ENCODE measurements around the gene ABI1. TPM values are rescaled to one million over a fixed set of nuclear protein-coding genes. Genes with fewer than 3 reads are reported as not detected.

Gene ABI1
- total and polyA plus RNA-seq, 2 of the 13 experiments (the other 11 are each of a cell fraction or from before 2014, with no cell fraction given) = 20.9 to 22.9 TPM

DNA sequence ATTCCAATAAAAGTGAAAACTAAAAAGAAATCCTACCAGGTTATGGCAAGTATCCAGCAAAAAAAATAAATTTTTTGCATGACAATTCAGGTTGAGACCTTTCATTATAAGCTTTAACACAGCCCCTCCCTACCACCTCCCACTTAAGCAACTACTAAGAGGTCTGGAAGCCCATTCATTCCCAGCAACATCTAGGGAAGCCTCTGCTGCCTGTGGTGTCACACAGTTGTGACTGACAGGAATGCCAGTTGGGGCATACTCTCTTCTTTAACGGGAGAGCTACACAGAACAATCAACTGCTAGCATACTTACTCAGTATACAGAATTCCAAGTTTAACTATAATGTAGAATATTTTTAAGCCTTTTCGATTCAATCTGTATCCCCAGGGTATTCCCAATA lies 27.8 kb downstream of the ABI1 start:
- Histone ChIP-seq H3K9me3 (ENCODE audit: low read length) (no peaks in the 10 kb centered on the region), H3K4me2 (ENCODE audit: low read depth, low read length) (no peak overlapping the region), H3K9ac (ENCODE audit: insufficient read depth, low read depth, low read length) (no peak overlapping the region), H3K27me3 (ENCODE audit: control insufficient read depth in 1 of 2, insufficient read depth in 2 of 2, low read length in 2 of 2) (no peaks in the 10 kb centered on the region), H3K36me3 (replicated peaks in 1 of 2; ENCODE audit: control insufficient read depth in 1 of 2, insufficient read depth in 2 of 2, low read length in 2 of 2) (no peaks in the 10 kb centered on the region), H2AFZ (ENCODE audit: low read length) (no peak overlapping the region), H3K4me3 (replicated peaks in 1 of 3; ENCODE audit: insufficient read depth in 1 of 3, low read depth in 2 of 3, low read length in 3 of 3) (no peak overlapping the region), H3K79me2 (ENCODE audit: insufficient read depth, low read length) (peaks cover 49% of the 10 kb centered on the region), H4K20me1 (ENCODE audit: insufficient read depth, low read length) (0 out of 2 replicates have a peak, but pooled peaks cover 7% of the 10 kb centered on the region), H3K27ac (ENCODE audit: extremely low read length, insufficient read depth, low read length) (no peak overlapping the region), H3K4me1 (ENCODE audit: insufficient read depth, low read length) (no peaks in the 10 kb centered on the region)
- no peak for ATAC-seq
- in situ Hi-C loops (cut with HindIII; ENCODE audit: extremely low pct_ligation_motif_present, low pct_unique_long_range_greater_than_20kb) (no loop called here), intact Hi-C loops (cut with micrococcal nuclease; ENCODE audit: unreplicated experiment) (no loop called here)
- TF ChIP-seq CC2D1A (CRISPR knock-in tag; IDR thresholded peaks at IDR 0.05) (no peak), KLF11 (CRISPR knock-in tag; IDR thresholded peaks at IDR 0.05) (no peak), RFX3 (CRISPR knock-in tag; IDR thresholded peaks at IDR 0.05) (no peak), ASH2L (IDR thresholded peaks at IDR 0.05; ENCODE audit: insufficient read length, low read depth, low read length) (no peak), ZNF414 (CRISPR knock-in tag; IDR thresholded peaks at IDR 0.05) (no peak), NR2F2 (IDR thresholded peaks at IDR 0.05; ENCODE audit: borderline replicate concordance, low read depth) (no peak), YY1 (IDR thresholded peaks at IDR 0.05; ENCODE audit: insufficient read depth, insufficient replicate concordance, low read depth, low read length) (no peak)
- TF ChIP-seq, protein P1, sequence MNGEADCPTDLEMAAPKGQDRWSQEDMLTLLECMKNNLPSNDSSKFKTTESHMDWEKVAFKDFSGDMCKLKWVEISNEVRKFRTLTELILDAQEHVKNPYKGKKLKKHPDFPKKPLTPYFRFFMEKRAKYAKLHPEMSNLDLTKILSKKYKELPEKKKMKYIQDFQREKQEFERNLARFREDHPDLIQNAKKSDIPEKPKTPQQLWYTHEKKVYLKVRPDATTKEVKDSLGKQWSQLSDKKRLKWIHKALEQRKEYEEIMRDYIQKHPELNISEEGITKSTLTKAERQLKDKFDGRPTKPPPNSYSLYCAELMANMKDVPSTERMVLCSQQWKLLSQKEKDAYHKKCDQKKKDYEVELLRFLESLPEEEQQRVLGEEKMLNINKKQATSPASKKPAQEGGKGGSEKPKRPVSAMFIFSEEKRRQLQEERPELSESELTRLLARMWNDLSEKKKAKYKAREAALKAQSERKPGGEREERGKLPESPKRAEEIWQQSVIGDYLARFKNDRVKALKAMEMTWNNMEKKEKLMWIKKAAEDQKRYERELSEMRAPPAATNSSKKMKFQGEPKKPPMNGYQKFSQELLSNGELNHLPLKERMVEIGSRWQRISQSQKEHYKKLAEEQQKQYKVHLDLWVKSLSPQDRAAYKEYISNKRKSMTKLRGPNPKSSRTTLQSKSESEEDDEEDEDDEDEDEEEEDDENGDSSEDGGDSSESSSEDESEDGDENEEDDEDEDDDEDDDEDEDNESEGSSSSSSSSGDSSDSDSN (CRISPR knock-in tag; IDR thresholded peaks at IDR 0.05) = no peak
- TF ChIP-seq, protein P2, sequence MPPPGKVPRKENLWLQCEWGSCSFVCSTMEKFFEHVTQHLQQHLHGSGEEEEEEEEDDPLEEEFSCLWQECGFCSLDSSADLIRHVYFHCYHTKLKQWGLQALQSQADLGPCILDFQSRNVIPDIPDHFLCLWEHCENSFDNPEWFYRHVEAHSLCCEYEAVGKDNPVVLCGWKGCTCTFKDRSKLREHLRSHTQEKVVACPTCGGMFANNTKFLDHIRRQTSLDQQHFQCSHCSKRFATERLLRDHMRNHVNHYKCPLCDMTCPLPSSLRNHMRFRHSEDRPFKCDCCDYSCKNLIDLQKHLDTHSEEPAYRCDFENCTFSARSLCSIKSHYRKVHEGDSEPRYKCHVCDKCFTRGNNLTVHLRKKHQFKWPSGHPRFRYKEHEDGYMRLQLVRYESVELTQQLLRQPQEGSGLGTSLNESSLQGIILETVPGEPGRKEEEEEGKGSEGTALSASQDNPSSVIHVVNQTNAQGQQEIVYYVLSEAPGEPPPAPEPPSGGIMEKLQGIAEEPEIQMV (CRISPR knock-in tag; IDR thresholded peaks at IDR 0.05; ENCODE audit: low read depth) = no peak
- TF ChIP-seq, protein P3, sequence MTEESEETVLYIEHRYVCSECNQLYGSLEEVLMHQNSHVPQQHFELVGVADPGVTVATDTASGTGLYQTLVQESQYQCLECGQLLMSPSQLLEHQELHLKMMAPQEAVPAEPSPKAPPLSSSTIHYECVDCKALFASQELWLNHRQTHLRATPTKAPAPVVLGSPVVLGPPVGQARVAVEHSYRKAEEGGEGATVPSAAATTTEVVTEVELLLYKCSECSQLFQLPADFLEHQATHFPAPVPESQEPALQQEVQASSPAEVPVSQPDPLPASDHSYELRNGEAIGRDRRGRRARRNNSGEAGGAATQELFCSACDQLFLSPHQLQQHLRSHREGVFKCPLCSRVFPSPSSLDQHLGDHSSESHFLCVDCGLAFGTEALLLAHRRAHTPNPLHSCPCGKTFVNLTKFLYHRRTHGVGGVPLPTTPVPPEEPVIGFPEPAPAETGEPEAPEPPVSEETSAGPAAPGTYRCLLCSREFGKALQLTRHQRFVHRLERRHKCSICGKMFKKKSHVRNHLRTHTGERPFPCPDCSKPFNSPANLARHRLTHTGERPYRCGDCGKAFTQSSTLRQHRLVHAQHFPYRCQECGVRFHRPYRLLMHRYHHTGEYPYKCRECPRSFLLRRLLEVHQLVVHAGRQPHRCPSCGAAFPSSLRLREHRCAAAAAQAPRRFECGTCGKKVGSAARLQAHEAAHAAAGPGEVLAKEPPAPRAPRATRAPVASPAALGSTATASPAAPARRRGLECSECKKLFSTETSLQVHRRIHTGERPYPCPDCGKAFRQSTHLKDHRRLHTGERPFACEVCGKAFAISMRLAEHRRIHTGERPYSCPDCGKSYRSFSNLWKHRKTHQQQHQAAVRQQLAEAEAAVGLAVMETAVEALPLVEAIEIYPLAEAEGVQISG (CRISPR knock-in tag; IDR thresholded peaks at IDR 0.05) = no peak
- BruUV-seq (replicated peaks) = no TSS peak
- POLR2A ChIA-PET = no interaction called here
- WGBS (ENCODE audit: low lambda C conversion rate) = 86% methylated on average over 2 of the region's 2 CpGs
- no peak for FAIRE-seq
- no peak for DNase-seq (ENCODE audit: low spot score)
- CTCF ChIA-PET (ENCODE audit: low intra/inter-chr PET ratio, low total read pairs) = no interaction called here
